Sigmoid colon (tissue), 7 donors: Measurements from ENCODE around the gene GNG13. TPM values are rescaled to one million over a fixed set of nuclear protein-coding genes. Genes with fewer than 3 reads are reported as not detected.

Experiments used
- DNase-seq: peaks from one replicate; pipeline ENCODE4 v3.0.0-alpha.2; 2019
- H3K27ac ChIP-seq, 4 donors: fragments of 200-600 bp; sonication (generic); one replicate each; pipeline ENCODE4 v1.5.1; 2016 to 2019; ENCODE audit warnings: mild to moderate bottlenecking in 1 of 4
- H3K27me3 ChIP-seq, 3 donors: fragments of 200-600 bp; sonication (generic); one replicate each; pipeline ENCODE4 v1.5.1; 2019; ENCODE audit warnings: mild to moderate bottlenecking in 1 of 3
- H3K36me3 ChIP-seq, 4 donors: fragments of 200-600 bp; sonication (generic); one replicate each; pipeline ENCODE4 v1.5.1; 2016 to 2019
- H3K4me1 ChIP-seq, 4 donors: fragments of 200-600 bp; sonication (generic); one replicate each; pipeline ENCODE4 v1.5.1; 2017 to 2019
- H3K4me3 ChIP-seq, 4 donors: fragments of 200-600 bp; sonication (generic); one replicate each; pipeline ENCODE4 v1.5.1; 2017 to 2019; ENCODE audit warnings: mild to moderate bottlenecking in 2 of 4, moderate library complexity in 1 of 4
- H3K9me3 ChIP-seq, 4 donors: fragments of 200-600 bp in 3 of 4; sonication (generic) in 3 of 4; one replicate each; pipeline versions ENCODE4 v1.5.1 to v1.6.1; 2013 to 2019
- CTCF ChIP-seq, 4 experiments: fragments of 450-650 bp in 3 of 4; fragments of 200-600 bp in 1 of 4; IDR thresholded peaks; one replicate each; pipeline ENCODE4 v1.5.1; 2016 to 2019; ENCODE audit warnings: antibody characterized with exemption in 4 of 4, mild to moderate bottlenecking in 3 of 4, moderate library complexity in 2 of 4
- EP300 ChIP-seq, 4 donors: sonication (generic); formaldehyde crosslinking; IDR thresholded peaks; one replicate each; pipeline ENCODE4 v1.6.1; 2017; ENCODE audit warnings: antibody characterized with exemption in 4 of 4
- POLR2A ChIP-seq, 2 donors: fragments of 450-650 bp; IDR thresholded peaks; one replicate each; pipeline ENCODE4 v1.6.1; 2016; ENCODE audit warnings: antibody characterized with exemption in 2 of 2, mild to moderate bottlenecking in 2 of 2, moderate library complexity in 2 of 2
- POLR2AphosphoS5 ChIP-seq, 4 donors: sonication (generic); formaldehyde crosslinking; IDR thresholded peaks; one replicate each; pipeline ENCODE4 v1.6.1; 2017; ENCODE audit warnings: antibody characterized with exemption in 4 of 4
- WGBS, 2 donors: extraction: QIAGEN DNeasy Blood & Tissue Kit; methylation state at CpG; one replicate each; pipeline ENCODE4 v1.1.7; 2013; 5-methylcytosine and 5-hydroxymethylcytosine counted together
- intact Hi-C: fragments of 100-400 bp; cut with DNase I; formaldehyde crosslinking; loops from one replicate; pipeline ENCODE4 v1.15.1; 2023
- polyA plus RNA-seq, 3 donors: library from polyadenylated mRNA; stranded (reverse); fragments of 200-250 nt; gene quantifications; one replicate each; pipeline ENCODE4 v1.2.3, GENCODE V29; 2013
- total RNA-seq, 4 donors: library from RNA; depleted of rRNA; stranded (reverse); fragments of >200 nt; gene quantifications; one replicate each; pipeline ENCODE4 v1.1.0, GENCODE V29; 2016
- donor health status: healthy with polysubstance abuse.
- donor health status: Bipolar disorder and iron deficiency.
- donor health status: healthy.

GNG13 gene
- total and polyA plus RNA-seq, 7 donors: 0.47 to 1.2 (median 0.92) TPM; not detected in 4

GRCh38 chr16:782766-783403, 17.6 kb downstream of the GNG13 start:
- H3K4me3 ChIP-seq: no peak overlapping the region
- no peaks in the 10 kb centered on the region for H3K9me3 ChIP-seq
- intact Hi-C loops: no loop called here
- DNase-seq: no peak
- H3K36me3 ChIP-seq: peaks cover 0 to 13% (median 8%) of the 10 kb centered on the region in 4 donors
- H3K27me3 ChIP-seq: peaks cover 0 to 54% (median 42%) of the 10 kb centered on the region in 3 donors
- TF ChIP-seq POLR2A (IDR thresholded peaks at IDR 0.05) (no peak), POLR2AphosphoS5 (IDR thresholded peaks at IDR 0.05) (peak in 1 of 4 donors; percentile 15)
- WGBS, 2 donors: 24 to 62% methylated on average over 36 of the region's 36 CpGs
- H3K27ac ChIP-seq: no peak overlapping the region
- H3K4me1 ChIP-seq: peaks cover 0 to 18% (median 14%) of the 10 kb centered on the region in 4 donors

- intact Hi-C loops: no loop called here
- H3K9me3 ChIP-seq: no peaks in the 10 kb centered on the region
- 51 to 69% methylated on average over 6 of the region's 6 CpGs for WGBS, 2 donors
Measured at GRCh38 chr16:782258-782657, 18.3 kb downstream of the GNG13 start.

GRCh38 chr16:781346-782010, 19.1 kb downstream of the GNG13 start:
- DNase-seq: no peak
- peaks cover 0 to 7% (median 2%) of the 10 kb centered on the region in 4 donors for H3K4me1 ChIP-seq
- no peaks in the 10 kb centered on the region for H3K9me3 ChIP-seq
- 77 to 78% methylated on average over 19 of the region's 19 CpGs for WGBS, 2 donors
- peaks cover 0 to 57% (median 43%) of the 10 kb centered on the region in 3 donors for H3K27me3 ChIP-seq
- H3K27ac ChIP-seq: no peak overlapping the region
- intact Hi-C loops: no loop called here
- TF ChIP-seq CTCF (IDR thresholded peaks at IDR 0.05): no peak
- no peak for TF ChIP-seq POLR2AphosphoS5 (IDR thresholded peaks at IDR 0.05)
- TF ChIP-seq EP300 (IDR thresholded peaks at IDR 0.05): no peak
- no peak for TF ChIP-seq POLR2A (IDR thresholded peaks at IDR 0.05)
- H3K4me3 ChIP-seq: no peak overlapping the region
- peaks cover 0 to 9% (median 6%) of the 10 kb centered on the region in 4 donors for H3K36me3 ChIP-seq

More at GRCh38 chr16:782258-782657, 18.3 kb downstream of the GNG13 start:
- peaks cover 0 to 13% (median 8%) of the 10 kb centered on the region in 4 donors for H3K36me3 ChIP-seq
- peaks cover 0 to 57% (median 43%) of the 10 kb centered on the region in 3 donors for H3K27me3 ChIP-seq
- TF ChIP-seq CTCF (IDR thresholded peaks at IDR 0.05): no peak
- TF ChIP-seq POLR2AphosphoS5 (IDR thresholded peaks at IDR 0.05): no peak
- TF ChIP-seq EP300 (IDR thresholded peaks at IDR 0.05): no peak
- TF ChIP-seq POLR2A (IDR thresholded peaks at IDR 0.05): no peak
- H3K4me3 ChIP-seq: no peak overlapping the region
- H3K27ac ChIP-seq: no peak overlapping the region
- H3K4me1 ChIP-seq: peaks cover 0 to 12% (median 8%) of the 10 kb centered on the region in 4 donors
- DNase-seq: no peak

GRCh38 chr16:780296-780695, 20.2 kb downstream of the GNG13 start:
- H3K36me3 ChIP-seq: no peaks in the 10 kb centered on the region
- no peak overlapping the region for H3K4me3 ChIP-seq
- 89 to 91% methylated on average over 16 of the region's 16 CpGs for WGBS, 2 donors

More at GRCh38 chr16:780296-780695, 20.2 kb downstream of the GNG13 start:
- H3K4me1 ChIP-seq: peaks cover 0 to 7% (median 2%) of the 10 kb centered on the region in 4 donors
- no peak overlapping the region for H3K27ac ChIP-seq
- TF ChIP-seq POLR2AphosphoS5 (IDR thresholded peaks at IDR 0.05): no peak
- TF ChIP-seq EP300 (IDR thresholded peaks at IDR 0.05): no peak
- TF ChIP-seq CTCF (IDR thresholded peaks at IDR 0.05): no peak
- no peak for TF ChIP-seq POLR2A (IDR thresholded peaks at IDR 0.05)
- intact Hi-C loops: no loop called here
- no peaks in the 10 kb centered on the region for H3K9me3 ChIP-seq
- DNase-seq: no peak
- peaks cover 0 to 64% (median 50%) of the 10 kb centered on the region in 3 donors for H3K27me3 ChIP-seq
